GM21576 (cell line): ENCODE results near the gene OR4D10.
A peak's percentile ranks its signal among the peaks of the same experiment; 100 is the strongest.
"Not testable (repeated sequence)": the region's sequence is repeated elsewhere in the genome, so short reads cannot be mapped to it uniquely, and the experiment has no call there.

ENCODE experiments used
- ATAC-seq: cut with Tn5 transposase; IDR thresholded peaks from one replicate; pipeline ENCODE4 v1.9.1; 2021; ENCODE audit warnings: mild to moderate bottlenecking, moderate library complexity; ENCODE audit not compliant: unreplicated experiment

The OR4D10 gene

DNA sequence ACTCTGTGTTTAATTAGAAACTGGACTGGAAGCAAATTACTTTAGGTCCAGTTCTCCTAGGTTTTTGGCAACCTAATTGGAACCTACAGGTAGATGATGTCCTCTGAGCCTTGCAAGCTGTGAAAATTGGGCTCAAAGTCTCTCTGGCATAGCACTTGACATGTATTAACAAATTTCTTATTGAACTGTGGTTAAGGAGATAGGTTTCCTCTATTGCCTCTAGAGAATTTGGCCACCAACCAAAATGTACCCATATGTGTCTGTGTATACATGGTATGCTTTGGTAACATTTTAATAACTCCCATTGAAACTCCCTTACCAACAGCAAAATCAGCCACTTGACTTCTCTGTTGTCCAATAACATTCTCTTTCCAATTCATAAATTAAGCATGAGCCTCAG is at the start of gene OR4D10:
OR4D10 (plus strand) TSS at position 301 of the 400 bp plus-strand sequence. CDS start 4,115 bp downstream, outside the sequence.
- no peak for ATAC-seq

DNA sequence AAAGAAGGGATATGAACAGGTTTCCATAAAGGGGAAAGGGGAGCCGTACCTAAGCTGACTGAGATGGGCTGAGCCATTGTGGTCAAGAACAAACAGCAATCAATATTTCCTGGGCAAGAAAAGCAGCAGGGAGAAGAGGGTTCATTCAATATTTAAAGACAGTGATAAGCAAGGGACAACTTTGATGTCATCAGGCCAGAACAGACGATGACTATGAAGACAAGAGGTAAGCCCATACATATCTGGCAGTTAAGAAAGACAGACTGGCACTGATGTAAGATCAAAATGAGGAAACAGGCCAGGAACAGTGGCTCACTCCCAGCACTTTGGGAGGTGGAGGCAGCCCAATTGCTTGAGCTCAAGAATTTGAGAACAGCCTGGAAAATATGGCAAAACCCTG is 49.3 kb upstream of the OR4D10 start:
- no peak for ATAC-seq

DNA sequence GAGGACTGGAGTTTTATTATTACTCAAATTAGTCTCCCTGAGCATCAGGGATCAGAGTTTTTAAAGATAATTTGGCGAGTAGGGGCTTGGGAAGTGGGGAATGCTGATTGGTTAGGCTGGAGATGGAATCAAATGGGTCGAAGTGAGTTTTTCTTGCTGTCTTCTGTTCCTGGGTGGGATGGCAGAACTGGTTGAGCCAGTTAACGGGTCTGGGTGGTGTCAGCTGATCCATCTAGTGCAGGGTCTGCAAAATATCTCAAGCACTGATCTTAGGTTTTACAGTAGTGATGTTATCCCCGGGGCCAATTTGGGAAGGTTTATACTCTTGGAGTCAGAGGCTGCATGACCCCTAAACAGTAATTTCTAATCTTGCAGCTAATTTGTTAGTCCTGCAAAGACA is 48.0 kb upstream of the OR4D10 start:
- ATAC-seq = no peak

DNA sequence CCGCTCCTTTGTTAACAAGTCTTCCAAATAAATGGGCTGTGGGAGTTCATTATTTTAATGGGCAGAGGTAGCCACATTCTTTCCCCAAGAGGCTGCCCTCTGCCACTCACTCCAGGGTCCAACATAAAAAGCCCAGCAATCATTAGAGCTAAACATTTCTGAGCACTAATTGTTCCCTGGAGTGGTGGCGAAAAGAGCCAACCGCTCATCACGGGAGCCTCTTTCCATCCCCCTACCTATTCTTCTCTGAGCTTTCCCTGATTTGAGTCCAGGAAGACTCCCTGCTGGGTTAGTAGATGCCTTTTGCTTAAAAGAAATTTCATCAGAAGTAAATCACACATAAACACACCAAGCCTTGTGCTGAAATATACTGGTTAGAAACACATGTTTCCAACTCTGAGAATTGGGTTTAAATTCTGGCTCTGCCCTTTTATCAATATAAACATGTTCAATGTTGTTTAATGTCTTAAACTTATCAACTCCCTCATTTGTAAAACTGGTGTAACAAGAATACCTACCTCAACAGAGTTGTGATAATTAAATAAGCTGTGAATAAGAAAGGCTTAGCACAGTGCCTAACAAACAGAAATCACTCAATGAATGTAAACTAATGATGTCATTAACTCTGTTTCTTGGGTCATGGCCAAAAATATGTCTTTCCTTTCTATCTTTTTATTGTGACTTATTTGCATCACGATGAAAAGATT is 46.6 kb upstream of the OR4D10 start, which contains the start of gene OR5A2:
OR5A2 (minus strand) TSS at position 53 of the 707 bp plus-strand sequence. CDS start 3,460 bp downstream, outside the sequence.
- ATAC-seq = no peak

- ATAC-seq = no peak
Observed at GRCh38 chr11:59427068-59427382, 46.1 kb upstream of the OR4D10 start.

GRCh38 chr11:59429924-59430516 is 43.1 kb upstream of the OR4D10 start:
- ATAC-seq = peak; percentile 80

DNA sequence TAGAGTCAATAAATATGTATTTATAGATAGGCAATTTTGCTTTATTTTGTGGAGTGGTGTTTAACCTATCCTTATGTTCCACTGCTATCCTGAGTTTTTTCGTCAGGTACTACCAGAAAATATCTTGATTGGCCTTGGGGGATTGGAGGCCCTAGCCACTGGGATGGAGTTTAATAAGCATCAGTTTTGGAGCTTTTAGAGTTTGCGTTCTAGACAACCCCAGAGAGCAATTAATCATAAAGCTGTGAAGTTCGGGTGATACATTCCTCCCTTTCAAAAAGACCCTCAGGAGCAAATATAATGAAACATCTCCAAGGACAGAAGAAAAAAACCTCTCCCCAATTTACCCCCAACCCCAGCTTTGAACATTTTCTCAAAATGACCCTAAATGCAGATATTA is 36.9 kb upstream of the OR4D10 start, which contains the start of gene OR5A1:
OR5A1 (plus strand) TSS at position 301 of the 400 bp plus-strand sequence. CDS start 6,700 bp downstream, outside the sequence.
- no peak for ATAC-seq

- ATAC-seq = no peak
Observed at GRCh38 chr11:59437770-59438169, 35.3 kb upstream of the OR4D10 start.

DNA sequence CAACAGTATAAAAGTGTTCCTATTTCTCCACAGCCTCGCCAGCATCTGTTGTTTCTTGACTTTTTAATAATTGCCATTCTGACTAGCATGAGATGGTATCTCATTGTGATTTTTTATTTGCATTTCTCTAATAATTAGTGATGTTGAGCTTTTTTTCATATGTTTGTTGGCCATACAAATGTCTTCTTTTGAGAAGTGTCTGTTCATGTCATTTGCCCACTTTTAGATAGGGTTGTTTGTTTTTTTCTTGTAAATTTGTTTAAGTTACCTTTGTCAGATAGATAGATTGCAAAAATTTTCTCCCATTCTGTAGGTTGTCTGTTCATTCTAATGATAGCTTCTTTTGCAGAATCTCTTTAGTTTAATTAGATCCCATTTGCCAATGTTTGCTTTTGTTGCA is 27.5 kb upstream of the OR4D10 start:
- not testable (repeated sequence) for ATAC-seq

DNA sequence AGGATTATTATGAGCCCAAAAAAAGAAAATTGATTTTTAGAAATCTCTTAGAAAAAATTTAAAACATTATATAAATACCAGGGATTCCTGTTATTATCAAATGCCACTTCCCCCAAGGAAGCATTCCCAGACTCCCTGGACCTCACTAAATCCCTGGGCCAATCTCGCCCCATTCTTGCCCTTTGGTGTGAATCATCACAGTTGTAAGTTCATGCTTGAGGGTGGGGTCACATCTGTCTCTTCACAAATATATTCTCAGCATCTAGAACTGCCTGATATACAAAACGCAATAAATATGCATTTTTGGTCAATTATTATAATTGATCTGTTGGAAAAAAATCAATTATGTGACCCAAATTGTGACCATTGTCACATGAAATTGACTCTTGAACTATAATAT is 24.6 kb upstream of the OR4D10 start:
- ATAC-seq = no peak

DNA sequence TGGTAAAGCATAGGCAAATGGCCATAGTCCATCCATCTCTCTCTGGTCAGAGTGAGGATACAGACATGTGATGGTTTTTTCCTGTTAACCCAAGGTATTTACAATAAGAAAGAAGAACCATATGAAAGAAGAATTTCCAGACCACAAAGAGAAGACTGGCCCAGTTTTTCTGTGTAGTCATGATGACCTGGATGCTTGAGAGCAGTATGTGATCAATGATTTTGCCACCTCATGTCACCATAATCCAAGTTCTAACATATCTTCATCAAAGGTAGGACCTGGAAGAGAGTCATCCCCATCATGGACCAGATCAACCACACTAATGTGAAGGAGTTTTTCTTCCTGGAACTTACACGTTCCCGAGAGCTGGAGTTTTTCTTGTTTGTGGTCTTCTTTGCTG is 16.5 kb upstream of the OR4D10 start, which contains the start of gene OR4D6:
OR4D6 (plus strand) TSS at position 301 of the 400 bp plus-strand sequence; CDS start at position 301, 0 bp downstream.
- ATAC-seq = no peak

DNA sequence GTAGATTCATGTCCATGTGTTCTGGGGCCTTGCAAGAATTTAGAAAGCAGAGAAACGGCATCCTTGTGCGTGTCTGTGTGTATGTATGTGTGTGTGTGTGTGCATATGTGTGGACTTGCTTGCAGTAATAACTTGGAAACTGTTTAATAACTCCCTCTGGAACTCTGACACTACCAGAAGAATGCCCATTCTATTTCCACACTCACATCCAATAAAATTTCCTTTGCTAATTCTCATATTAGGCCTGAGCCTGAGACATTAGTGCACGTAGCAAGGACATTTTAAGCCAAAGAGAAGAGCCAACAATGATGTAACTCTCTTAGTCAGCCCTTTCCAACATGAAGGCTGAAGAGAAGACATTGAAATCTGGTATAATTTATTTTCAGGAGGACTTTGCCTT is 13.2 kb upstream of the OR4D10 start:
- ATAC-seq = no peak

GRCh38 chr11:59463190-59463641 is 9.9 kb upstream of the OR4D10 start:
- no peak for ATAC-seq

- ATAC-seq = no peak
Observed at GRCh38 chr11:59475176-59475575, 2.1 kb downstream of the OR4D10 start.

DNA sequence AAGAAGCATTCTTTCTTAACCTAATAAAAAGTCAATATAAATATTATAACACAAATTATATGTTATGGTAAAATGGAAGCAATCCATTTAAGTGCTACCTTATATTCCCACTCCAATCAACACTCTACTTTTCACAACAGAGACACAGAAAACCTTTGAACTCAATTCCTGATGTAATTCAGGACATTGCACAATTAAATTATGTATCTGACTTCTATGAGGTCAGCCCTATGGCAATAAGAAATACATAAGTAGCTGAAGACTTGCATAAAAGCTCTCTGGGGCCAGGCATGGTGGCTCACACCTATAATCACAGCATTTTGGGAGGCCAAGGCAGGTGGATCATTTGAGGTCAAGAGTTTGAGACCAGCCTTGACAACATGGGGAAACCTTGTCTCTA is 6.8 kb downstream of the OR4D10 start:
- no peak for ATAC-seq

DNA sequence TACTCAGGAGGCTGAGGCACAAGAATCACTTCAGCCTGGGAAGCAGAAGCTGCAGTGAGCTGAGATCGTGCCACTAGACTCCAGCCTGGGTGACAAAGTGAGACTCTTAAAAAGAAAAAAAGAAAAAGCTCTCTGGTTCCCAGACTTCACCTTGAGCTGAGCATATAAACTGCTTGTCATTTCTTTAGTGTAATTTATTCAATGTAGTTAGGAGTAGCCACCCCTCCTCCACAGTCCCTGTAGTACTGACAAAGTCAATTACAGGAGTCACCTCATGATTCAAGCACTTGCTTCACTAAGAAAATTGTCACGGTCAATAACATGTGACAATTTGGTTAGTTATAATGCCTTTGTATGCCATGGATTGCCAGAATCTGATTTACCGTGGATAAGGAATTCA is 7.2 kb downstream of the OR4D10 start:
- no peak for ATAC-seq

- ATAC-seq = no peak
Observed at GRCh38 chr11:59501931-59502330, 28.8 kb downstream of the OR4D10 start.

DNA sequence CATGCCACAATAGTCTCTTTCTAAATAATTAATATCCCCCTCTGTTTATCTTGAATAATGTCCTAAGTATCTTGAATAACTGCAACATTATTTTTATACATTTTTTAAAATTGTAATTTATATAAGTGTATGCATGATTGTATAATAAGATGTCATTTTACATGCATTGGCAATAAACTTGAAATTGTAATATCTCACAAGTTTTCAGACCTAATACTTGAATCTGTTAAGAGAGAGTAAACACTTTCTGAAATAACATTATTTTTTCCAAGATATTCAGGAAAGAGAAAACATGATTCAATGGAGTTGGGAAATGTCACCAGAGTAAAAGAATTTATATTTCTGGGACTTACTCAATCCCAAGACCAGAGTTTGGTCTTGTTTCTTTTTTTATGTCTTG is 30.2 kb downstream of the OR4D10 start, which contains the start of gene OR4D11:
OR4D11 (plus strand) TSS at position 301 of the 400 bp plus-strand sequence; CDS start at position 301, 0 bp downstream.
- ATAC-seq = no peak

GRCh38 chr11:59510941-59511589 is 38.0 kb downstream of the OR4D10 start, which contains the start of gene OR4D9:
OR4D9 (plus strand) TSS chr11:59511539; CDS start chr11:59514913, 3,374 bp downstream.
- no peak for ATAC-seq

DNA sequence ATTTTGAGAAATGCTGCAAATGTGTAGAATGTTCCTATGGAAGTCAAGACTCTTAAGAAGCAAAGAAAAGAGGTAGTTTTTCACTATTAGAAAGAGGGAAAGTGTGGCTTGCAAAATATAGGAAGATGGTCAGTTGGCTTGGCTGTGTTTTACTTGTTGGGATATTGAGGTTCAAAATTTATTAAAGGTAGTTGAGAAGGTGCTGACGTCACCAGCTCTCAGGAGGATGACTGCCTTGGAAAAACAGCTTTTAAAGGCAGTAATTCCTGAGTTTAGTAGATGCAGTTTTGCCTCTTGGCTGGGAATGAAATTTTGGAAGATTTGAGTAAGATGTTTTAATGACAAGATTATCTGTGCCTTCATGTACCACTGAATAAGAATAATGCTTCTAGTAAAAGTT is 38.6 kb downstream of the OR4D10 start:
- ATAC-seq = no peak

GRCh38 chr11:59520139-59520538 is 47.0 kb downstream of the OR4D10 start:
- not testable (repeated sequence) for ATAC-seq

- no peak for ATAC-seq
Observed at GRCh38 chr11:59520741-59521140, 47.6 kb downstream of the OR4D10 start.
